ENCODE results near the gene AGBL1. TPM values are rescaled to one million over a fixed set of nuclear protein-coding genes. Genes with fewer than 3 reads are reported as not detected.

AGBL1 gene
- polyA plus RNA-seq, 1 donor (not counting 4 experiments of a cell fraction or from before 2014, with no cell fraction given) = not detected

DNA sequence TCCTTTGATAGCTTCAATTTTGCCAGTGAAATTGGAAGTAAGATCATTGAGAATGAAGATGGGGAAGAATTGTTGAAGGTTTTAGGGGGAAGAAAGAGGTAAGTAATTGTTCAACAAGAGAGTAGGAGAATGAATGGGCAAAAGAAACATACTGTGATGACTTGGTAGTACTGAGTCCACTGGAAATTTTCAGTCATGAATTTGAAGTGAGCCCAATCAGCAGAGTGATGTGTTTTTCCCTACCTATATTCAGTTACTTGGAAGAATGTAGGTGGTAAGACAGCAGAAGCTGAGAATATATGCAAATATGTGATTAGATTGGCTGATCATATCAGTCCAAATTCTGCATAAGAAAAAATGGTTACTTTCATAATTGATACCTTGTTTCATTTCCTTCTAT lies 569.6 kb downstream of the AGBL1 start:
- Histone ChIP-seq H3K79me2 (ENCODE audit: control insufficient read depth, insufficient read depth, low read length) (no peaks in the 10 kb centered on the region), H2AFZ (ENCODE audit: control insufficient read depth, low read length) (no peak overlapping the region), H3K27ac (ENCODE audit: control insufficient read depth, insufficient read depth, low read length) (no peak overlapping the region), H3K4me2 (ENCODE audit: control insufficient read depth, extremely low read depth, insufficient read depth, low read depth, low read length) (no peak overlapping the region), H3K27me3 (ENCODE audit: control insufficient read depth, extremely low read depth, insufficient read depth, low read length) (no peaks in the 10 kb centered on the region), H3K9me1 (ENCODE audit: control insufficient read depth, extremely low read depth, insufficient read depth, low read length) (no peaks in the 10 kb centered on the region), H3K4me1 (ENCODE audit: control insufficient read depth, extremely low read depth, insufficient read depth, low read length) (no peaks in the 10 kb centered on the region), H3K9ac (ENCODE audit: control insufficient read depth, extremely low read depth, insufficient read depth, low read length) (no peak overlapping the region), H3K9me3 (ENCODE audit: control insufficient read depth, low read depth, low read length) (no peaks in the 10 kb centered on the region), H4K20me1 (ENCODE audit: control insufficient read depth, extremely low read depth, insufficient read depth, low read length) (no peaks in the 10 kb centered on the region), H3K36me3 (ENCODE audit: control insufficient read depth in 2 of 2, extremely low read depth in 1 of 2, insufficient read depth in 2 of 2, low read length in 2 of 2) (no peaks in the 10 kb centered on the region), H3K4me3 (ENCODE audit: control insufficient read depth in 2 of 3, extremely low read depth in 1 of 3, insufficient read depth in 2 of 3, low read depth in 1 of 3, low read length in 3 of 3) (no peak overlapping the region)
- DNase-seq (ENCODE audit: low read depth, low spot score) (no peak), FAIRE-seq (no peak)
- dilution Hi-C loops (cut with MboI; ENCODE audit: extremely low pct_ligation_motif_present, low sequenced_read_pairs) = no loop called here
- TF ChIP-seq EZH2 (IDR thresholded peaks at IDR 0.05; ENCODE audit: low read length) = no peak
- TF ChIP-seq, protein P1, sequence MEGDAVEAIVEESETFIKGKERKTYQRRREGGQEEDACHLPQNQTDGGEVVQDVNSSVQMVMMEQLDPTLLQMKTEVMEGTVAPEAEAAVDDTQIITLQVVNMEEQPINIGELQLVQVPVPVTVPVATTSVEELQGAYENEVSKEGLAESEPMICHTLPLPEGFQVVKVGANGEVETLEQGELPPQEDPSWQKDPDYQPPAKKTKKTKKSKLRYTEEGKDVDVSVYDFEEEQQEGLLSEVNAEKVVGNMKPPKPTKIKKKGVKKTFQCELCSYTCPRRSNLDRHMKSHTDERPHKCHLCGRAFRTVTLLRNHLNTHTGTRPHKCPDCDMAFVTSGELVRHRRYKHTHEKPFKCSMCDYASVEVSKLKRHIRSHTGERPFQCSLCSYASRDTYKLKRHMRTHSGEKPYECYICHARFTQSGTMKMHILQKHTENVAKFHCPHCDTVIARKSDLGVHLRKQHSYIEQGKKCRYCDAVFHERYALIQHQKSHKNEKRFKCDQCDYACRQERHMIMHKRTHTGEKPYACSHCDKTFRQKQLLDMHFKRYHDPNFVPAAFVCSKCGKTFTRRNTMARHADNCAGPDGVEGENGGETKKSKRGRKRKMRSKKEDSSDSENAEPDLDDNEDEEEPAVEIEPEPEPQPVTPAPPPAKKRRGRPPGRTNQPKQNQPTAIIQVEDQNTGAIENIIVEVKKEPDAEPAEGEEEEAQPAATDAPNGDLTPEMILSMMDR (optimal IDR thresholded peaks at IDR 0.05 in 1 of 3, IDR thresholded peaks at IDR 0.05 in 1 of 3, conservative IDR thresholded peaks at IDR 0.05 in 1 of 3; ENCODE audit: extremely low read depth in 1 of 3, insufficient read depth in 2 of 3, low read length in 3 of 3) = no peak

GRCh38 chr15:86650094-86650493 lies 570.4 kb downstream of the AGBL1 start:
- no peak overlapping the region for H3K4me2 ChIP-seq (ENCODE audit: control insufficient read depth, extremely low read depth, insufficient read depth, low read depth, low read length)
- H3K27me3 ChIP-seq (ENCODE audit: control insufficient read depth, extremely low read depth, insufficient read depth, low read length) = no peaks in the 10 kb centered on the region
- TF ChIP-seq, protein P1 (optimal IDR thresholded peaks at IDR 0.05 in 1 of 3, IDR thresholded peaks at IDR 0.05 in 1 of 3, conservative IDR thresholded peaks at IDR 0.05 in 1 of 3; ENCODE audit: extremely low read depth in 1 of 3, insufficient read depth in 2 of 3, low read length in 3 of 3) = no peak
- TF ChIP-seq EZH2 (IDR thresholded peaks at IDR 0.05; ENCODE audit: low read length) = no peak
- H3K9ac ChIP-seq (ENCODE audit: control insufficient read depth, extremely low read depth, insufficient read depth, low read length) = no peak overlapping the region
- no peaks in the 10 kb centered on the region for H3K4me1 ChIP-seq (ENCODE audit: control insufficient read depth, extremely low read depth, insufficient read depth, low read length)
- H3K9me1 ChIP-seq (ENCODE audit: control insufficient read depth, extremely low read depth, insufficient read depth, low read length) = no peaks in the 10 kb centered on the region
- DNase-seq (ENCODE audit: low read depth, low spot score) = no peak
- H3K79me2 ChIP-seq (ENCODE audit: control insufficient read depth, insufficient read depth, low read length) = no peaks in the 10 kb centered on the region
- no peak overlapping the region for H2AFZ ChIP-seq (ENCODE audit: control insufficient read depth, low read length)
- H4K20me1 ChIP-seq (ENCODE audit: control insufficient read depth, extremely low read depth, insufficient read depth, low read length) = no peaks in the 10 kb centered on the region
- no peaks in the 10 kb centered on the region for H3K9me3 ChIP-seq (ENCODE audit: control insufficient read depth, low read depth, low read length)
- FAIRE-seq = no peak
- H3K36me3 ChIP-seq (ENCODE audit: control insufficient read depth in 2 of 2, extremely low read depth in 1 of 2, insufficient read depth in 2 of 2, low read length in 2 of 2) = no peaks in the 10 kb centered on the region
- H3K27ac ChIP-seq (ENCODE audit: control insufficient read depth, insufficient read depth, low read length) = no peak overlapping the region
- H3K4me3 ChIP-seq (ENCODE audit: control insufficient read depth in 2 of 3, extremely low read depth in 1 of 3, insufficient read depth in 2 of 3, low read depth in 1 of 3, low read length in 3 of 3) = no peak overlapping the region
- dilution Hi-C loops (cut with MboI; ENCODE audit: extremely low pct_ligation_motif_present, low sequenced_read_pairs) = no loop called here
